ENCODE results near the gene KATNIP.

KATNIP gene

DNA sequence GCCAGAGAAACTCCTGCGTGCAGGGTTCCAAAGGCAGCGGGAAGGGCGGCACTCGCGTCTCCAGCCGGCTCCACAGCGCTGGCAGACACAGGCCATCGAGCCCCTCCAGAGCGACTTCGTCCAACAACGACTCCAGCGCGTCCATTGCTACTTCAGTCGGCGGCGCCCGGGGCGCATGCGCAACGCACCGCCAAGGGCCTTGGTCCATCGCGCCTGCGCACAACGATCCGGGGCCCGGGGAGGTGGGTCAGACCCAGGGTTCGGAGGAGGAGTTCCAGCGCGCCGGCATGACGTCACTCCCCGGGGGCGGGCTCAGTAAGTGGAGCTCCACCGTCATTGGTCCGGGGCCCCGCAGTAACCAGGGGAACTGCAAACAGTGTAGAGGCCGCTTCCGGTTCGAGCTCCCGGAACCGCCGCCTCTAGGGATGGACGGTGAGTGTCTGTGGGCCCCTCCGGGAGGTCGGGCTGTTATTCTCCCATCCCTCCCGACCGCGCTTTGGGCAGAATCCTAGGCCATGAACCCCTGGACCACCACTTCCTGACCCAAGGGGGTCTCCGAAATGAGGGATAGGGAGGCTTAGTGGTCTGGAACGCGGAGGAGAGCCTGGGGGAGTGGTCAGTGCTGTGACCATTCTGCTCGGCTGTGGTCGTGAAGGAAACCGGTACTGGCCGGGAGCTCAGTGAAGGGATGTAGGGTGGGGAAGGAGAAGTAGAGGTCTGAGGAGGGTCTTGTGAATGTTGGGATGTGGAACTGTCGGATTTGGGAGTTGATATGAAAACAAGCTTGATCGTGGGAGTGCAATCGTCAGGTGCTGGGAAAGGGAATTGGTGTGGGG lies at the start of gene KATNIP, which contains the start of gene GTF3C1:
KATNIP (plus strand) TSS at position 399 of the 836 bp plus-strand sequence; CDS start at position 426, 27 bp downstream.
GTF3C1 (minus strand) TSS at position 168 of the 836 bp plus-strand sequence; CDS start at position 145, 23 bp downstream.
- peaks cover 23% of the 10 kb centered on the region for H3K36me3 ChIP-seq (ENCODE audit: insufficient read depth, low read depth, low read length)
- no peaks in the 10 kb centered on the region for H3K9me3 ChIP-seq (ENCODE audit: insufficient read depth, low read depth, low read length)
- H3K27ac ChIP-seq (ENCODE audit: low read length): peak within 1 kb of the TSS; percentile 75
- peak within 1 kb of the TSS; percentile 100 for H3K4me3 ChIP-seq (ENCODE audit: low read length)
- no peaks in the 10 kb centered on the region for H3K27me3 ChIP-seq (ENCODE audit: insufficient read depth, low read length)
- H3K4me1 ChIP-seq (ENCODE audit: insufficient read depth, low read length): 0 out of 2 replicates have a peak, but pooled peaks cover 3% of the 10 kb centered on the region
- H3K9ac ChIP-seq (ENCODE audit: low read depth, low read length): peak within 1 kb of the TSS; percentile 97

DNA sequence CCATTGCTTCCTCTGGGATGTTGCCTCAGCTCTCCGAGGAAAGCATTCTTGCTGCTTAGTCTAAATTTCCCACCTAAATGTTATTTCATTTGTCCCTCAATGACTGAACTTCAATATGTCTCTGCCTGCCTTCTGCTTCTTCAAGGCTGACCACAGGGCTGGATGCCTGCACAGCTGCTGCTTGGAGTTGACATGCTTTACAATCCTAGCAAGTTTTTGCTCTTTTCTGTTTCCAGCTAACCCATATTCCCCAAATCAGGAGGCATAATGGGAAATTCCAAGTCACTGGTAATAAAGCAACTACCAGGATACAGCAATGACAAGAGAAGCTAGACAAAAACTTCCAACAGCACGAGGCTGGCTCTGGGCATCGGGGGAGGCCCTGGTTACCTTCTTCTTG lies 49.1 kb upstream of the KATNIP start:
- Histone ChIP-seq H3K27ac (ENCODE audit: low read length) (no peak overlapping the region), H3K27me3 (ENCODE audit: insufficient read depth, low read length) (no peaks in the 10 kb centered on the region), H3K36me3 (ENCODE audit: insufficient read depth, low read depth, low read length) (peaks cover 100% of the 10 kb centered on the region), H3K4me3 (ENCODE audit: low read length) (no peak overlapping the region), H3K9ac (ENCODE audit: low read depth, low read length) (no peak overlapping the region), H3K9me3 (ENCODE audit: insufficient read depth, low read depth, low read length) (no peaks in the 10 kb centered on the region), H3K4me1 (ENCODE audit: insufficient read depth, low read length) (no peaks in the 10 kb centered on the region)

DNA sequence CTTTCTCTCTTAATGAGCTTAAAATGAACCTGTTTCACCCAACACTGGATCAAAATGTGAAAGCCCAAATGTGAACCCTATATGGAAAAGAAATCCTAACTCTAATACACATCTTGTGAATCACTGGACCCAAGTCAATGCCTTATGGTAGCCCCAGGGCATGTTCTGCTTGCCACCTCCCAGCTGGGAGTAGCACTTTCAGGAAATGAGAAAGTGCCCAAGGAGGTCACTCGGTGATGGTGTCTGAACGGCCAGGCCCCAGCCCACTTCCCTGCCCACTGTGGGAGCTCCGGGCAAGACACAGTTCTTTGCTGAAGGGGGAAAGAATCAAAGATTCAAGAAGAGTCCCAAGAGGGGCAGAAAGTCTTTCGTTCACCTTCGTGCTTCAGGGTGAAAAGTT lies 46.3 kb upstream of the KATNIP start:
- Histone ChIP-seq H3K4me3 (ENCODE audit: low read length) (no peak overlapping the region), H3K36me3 (ENCODE audit: insufficient read depth, low read depth, low read length) (peaks cover 100% of the 10 kb centered on the region), H3K27me3 (ENCODE audit: insufficient read depth, low read length) (no peaks in the 10 kb centered on the region), H3K9me3 (ENCODE audit: insufficient read depth, low read depth, low read length) (no peaks in the 10 kb centered on the region), H3K4me1 (ENCODE audit: insufficient read depth, low read length) (no peaks in the 10 kb centered on the region), H3K9ac (ENCODE audit: low read depth, low read length) (no peak overlapping the region), H3K27ac (ENCODE audit: low read length) (no peak overlapping the region)

DNA sequence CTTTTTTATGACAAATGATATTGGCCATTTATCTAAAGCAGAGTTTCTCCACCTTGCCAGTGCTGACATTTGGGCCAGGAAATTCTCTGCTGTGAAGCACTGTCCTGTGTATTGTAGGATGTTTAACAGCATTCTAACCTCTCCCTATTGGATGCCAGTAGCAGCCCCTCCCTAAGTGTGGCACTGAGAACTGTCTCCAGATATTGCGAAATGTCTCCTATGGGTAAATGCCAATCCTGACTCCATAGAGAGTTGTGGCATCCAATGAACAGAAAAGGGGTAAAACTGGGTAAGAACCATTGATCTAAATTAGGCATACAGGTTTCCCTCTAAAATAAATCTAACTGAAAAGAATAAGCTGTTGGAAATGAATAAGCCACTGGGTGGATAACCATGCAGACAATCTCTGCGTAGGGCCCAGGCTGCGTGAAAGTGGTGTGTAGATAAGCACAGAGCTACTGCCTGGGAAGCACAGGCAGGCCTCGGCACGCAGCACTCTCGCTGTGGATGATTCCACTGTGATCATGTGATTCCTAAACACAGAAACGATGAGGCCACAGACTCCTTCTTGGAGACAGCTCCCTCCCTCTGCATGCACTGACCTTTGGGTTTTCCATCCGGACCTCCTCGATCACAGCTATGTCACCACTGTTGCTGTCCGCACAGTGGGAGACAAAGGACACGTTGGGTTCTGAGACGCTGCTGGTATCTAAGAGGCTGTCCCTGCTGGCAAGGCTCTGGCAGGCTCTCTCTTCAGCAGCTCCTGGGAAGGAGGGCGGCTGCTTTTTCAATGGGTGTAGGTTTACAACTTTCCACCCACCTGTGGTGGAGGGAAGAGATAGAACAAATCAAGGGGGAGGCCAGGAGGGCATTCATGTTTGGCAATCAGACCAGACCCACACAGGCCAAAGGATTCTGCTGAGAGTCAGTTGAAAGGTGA lies 44.4 kb upstream of the KATNIP start:
- no peak overlapping the region for H3K4me3 ChIP-seq (ENCODE audit: low read length)
- no peaks in the 10 kb centered on the region for H3K27me3 ChIP-seq (ENCODE audit: insufficient read depth, low read length)
- no peak overlapping the region for H3K9ac ChIP-seq (ENCODE audit: low read depth, low read length)
- no peaks in the 10 kb centered on the region for H3K4me1 ChIP-seq (ENCODE audit: insufficient read depth, low read length)
- no peaks in the 10 kb centered on the region for H3K9me3 ChIP-seq (ENCODE audit: insufficient read depth, low read depth, low read length)
- no peak overlapping the region for H3K27ac ChIP-seq (ENCODE audit: low read length)
- H3K36me3 ChIP-seq (ENCODE audit: insufficient read depth, low read depth, low read length): peaks cover 95% of the 10 kb centered on the region

DNA sequence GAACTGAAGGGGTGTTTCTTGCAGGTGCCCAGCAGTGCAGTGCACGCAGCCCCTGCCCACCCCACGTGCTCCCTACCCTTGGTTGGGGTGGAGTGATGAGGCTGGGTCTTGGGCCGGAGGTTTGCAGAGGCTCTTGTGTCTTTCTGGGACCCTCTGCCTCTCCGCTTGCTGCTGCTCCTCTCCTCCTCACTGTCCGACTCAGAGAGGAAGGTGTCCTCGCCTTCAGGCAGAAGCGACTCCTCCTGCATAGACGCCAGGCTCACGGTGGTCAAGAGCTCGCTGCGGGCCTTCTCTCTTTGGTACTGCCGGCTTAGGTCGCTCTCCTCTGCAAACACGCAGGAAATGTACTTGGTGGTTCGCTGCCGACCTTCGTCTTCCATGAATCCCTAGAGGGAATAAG lies 43.2 kb upstream of the KATNIP start:
- Histone ChIP-seq H3K4me3 (ENCODE audit: low read length) (no peak overlapping the region), H3K27me3 (ENCODE audit: insufficient read depth, low read length) (no peaks in the 10 kb centered on the region), H3K9ac (ENCODE audit: low read depth, low read length) (no peak overlapping the region), H3K4me1 (ENCODE audit: insufficient read depth, low read length) (no peaks in the 10 kb centered on the region), H3K9me3 (ENCODE audit: insufficient read depth, low read depth, low read length) (no peaks in the 10 kb centered on the region), H3K36me3 (ENCODE audit: insufficient read depth, low read depth, low read length) (peaks cover 95% of the 10 kb centered on the region), H3K27ac (ENCODE audit: low read length) (no peak overlapping the region)

DNA sequence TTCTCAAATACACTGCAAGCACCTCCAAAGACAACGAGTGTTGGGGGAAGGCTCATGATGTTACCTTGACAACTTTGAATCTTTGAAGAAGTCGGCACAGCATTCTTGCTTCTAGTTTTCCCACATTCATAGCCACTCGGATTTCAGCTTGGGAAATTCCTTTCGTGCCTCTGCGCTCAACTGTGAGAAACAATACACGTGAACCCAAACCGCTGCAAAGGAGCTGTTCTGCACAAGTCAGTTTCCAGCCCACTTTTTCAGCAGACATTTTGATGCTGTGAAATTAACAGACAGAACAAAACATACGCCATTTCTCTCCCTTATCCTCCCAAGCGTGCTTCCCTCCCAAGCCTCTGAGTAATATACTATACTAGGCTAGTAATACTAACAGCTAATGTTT lies 41.5 kb upstream of the KATNIP start:
- no peaks in the 10 kb centered on the region for H3K27me3 ChIP-seq (ENCODE audit: insufficient read depth, low read length)
- no peaks in the 10 kb centered on the region for H3K9me3 ChIP-seq (ENCODE audit: insufficient read depth, low read depth, low read length)
- H3K4me3 ChIP-seq (ENCODE audit: low read length): no peak overlapping the region
- no peaks in the 10 kb centered on the region for H3K4me1 ChIP-seq (ENCODE audit: insufficient read depth, low read length)
- no peak overlapping the region for H3K9ac ChIP-seq (ENCODE audit: low read depth, low read length)
- H3K27ac ChIP-seq (ENCODE audit: low read length): no peak overlapping the region
- peaks cover 93% of the 10 kb centered on the region for H3K36me3 ChIP-seq (ENCODE audit: insufficient read depth, low read depth, low read length)

DNA sequence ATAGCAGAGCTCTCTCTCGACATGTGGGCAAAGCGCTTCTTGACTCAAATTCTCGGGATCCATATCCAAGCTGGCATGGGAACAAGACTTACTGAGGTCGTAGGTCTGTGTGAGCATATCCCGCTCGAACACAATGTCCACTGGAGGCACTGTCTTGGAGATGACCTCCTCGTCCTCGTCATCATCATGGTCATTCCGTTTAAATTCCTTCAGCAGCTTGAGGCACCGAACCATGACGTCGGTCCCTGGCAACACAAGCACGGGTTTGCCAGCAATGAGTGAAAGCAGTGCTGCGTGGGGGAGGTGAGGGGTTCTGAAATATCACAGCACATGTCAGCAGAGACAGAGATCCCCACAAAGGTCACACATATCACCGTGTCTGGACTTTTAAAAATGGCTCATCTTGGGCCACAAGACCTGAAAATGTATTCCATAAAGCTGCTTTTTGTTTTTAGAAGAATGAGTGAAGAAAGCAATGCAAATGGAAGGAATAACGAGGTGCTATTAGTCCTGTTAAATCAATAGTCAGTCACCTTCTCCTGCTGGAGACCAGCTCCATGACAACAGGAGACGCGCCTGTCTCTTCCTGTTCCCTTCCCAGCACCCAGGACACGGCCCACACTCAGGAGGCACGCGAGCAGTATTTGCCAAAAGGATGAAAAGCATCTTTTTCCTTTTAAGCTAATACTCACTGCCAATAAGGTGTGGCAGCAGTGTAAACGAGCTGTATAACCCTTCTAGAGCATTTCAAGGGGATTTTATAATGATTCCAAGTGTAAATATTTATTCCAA lies 38.1 kb upstream of the KATNIP start:
- Histone ChIP-seq H3K27me3 (ENCODE audit: insufficient read depth, low read length) (no peaks in the 10 kb centered on the region), H3K4me1 (ENCODE audit: insufficient read depth, low read length) (no peaks in the 10 kb centered on the region), H3K9ac (ENCODE audit: low read depth, low read length) (no peak overlapping the region), H3K4me3 (ENCODE audit: low read length) (no peak overlapping the region), H3K36me3 (ENCODE audit: insufficient read depth, low read depth, low read length) (peaks cover 70% of the 10 kb centered on the region), H3K9me3 (ENCODE audit: insufficient read depth, low read depth, low read length) (no peaks in the 10 kb centered on the region), H3K27ac (ENCODE audit: low read length) (no peak overlapping the region)

DNA sequence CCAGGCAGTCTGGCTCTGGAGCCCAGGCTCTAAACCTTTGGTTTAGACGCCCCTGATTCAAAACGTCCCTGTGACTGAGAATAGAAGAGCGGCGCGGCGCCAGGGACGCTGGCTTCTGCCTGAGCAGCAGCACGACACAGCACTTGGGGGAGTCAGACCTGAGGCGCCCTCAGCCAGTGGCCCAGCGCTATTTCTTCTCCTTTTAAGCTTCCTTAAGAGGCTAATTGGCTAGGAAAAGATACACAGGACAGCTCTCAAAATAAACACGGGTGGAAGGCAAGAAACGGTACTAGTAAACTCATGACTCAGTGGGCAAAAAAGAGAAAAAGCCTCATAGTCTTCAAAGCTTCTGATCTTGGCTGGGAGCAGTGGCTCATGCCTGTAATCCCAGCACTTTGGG lies 35.1 kb upstream of the KATNIP start:
- Histone ChIP-seq H3K36me3 (ENCODE audit: insufficient read depth, low read depth, low read length) (peaks cover 68% of the 10 kb centered on the region), H3K27ac (ENCODE audit: low read length) (no peak overlapping the region), H3K27me3 (ENCODE audit: insufficient read depth, low read length) (no peaks in the 10 kb centered on the region), H3K4me1 (ENCODE audit: insufficient read depth, low read length) (no peaks in the 10 kb centered on the region), H3K9me3 (ENCODE audit: insufficient read depth, low read depth, low read length) (no peaks in the 10 kb centered on the region), H3K9ac (ENCODE audit: low read depth, low read length) (no peak overlapping the region), H3K4me3 (ENCODE audit: low read length) (no peak overlapping the region)

DNA sequence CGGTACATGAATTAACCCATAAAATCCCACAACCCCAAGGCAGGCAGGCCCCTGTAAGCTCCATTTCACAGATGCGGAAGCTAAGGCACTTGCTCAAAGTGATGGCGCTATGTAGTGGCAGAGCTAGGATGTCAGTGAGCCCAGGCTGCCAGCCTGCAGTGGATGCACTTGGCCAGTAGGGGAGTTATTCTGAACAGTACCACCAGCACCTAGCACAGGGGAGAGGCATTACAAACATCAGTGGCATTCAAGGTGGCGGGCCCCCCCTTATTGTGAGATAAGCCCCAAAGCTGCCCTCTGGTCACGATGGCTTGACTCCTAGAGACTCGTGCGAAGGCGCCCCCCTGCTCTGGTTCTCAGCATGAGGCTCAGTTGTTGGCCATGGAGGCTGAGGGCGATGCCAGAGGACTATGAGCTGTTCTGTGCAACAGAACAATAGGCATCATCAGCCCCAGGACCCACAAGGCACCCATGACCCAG lies 34.0 kb upstream of the KATNIP start:
- H3K9ac ChIP-seq (ENCODE audit: low read depth, low read length): no peak overlapping the region
- no peaks in the 10 kb centered on the region for H3K9me3 ChIP-seq (ENCODE audit: insufficient read depth, low read depth, low read length)
- no peak overlapping the region for H3K4me3 ChIP-seq (ENCODE audit: low read length)
- H3K36me3 ChIP-seq (ENCODE audit: insufficient read depth, low read depth, low read length): peaks cover 60% of the 10 kb centered on the region
- H3K4me1 ChIP-seq (ENCODE audit: insufficient read depth, low read length): no peaks in the 10 kb centered on the region
- no peaks in the 10 kb centered on the region for H3K27me3 ChIP-seq (ENCODE audit: insufficient read depth, low read length)
- no peak overlapping the region for H3K27ac ChIP-seq (ENCODE audit: low read length)

DNA sequence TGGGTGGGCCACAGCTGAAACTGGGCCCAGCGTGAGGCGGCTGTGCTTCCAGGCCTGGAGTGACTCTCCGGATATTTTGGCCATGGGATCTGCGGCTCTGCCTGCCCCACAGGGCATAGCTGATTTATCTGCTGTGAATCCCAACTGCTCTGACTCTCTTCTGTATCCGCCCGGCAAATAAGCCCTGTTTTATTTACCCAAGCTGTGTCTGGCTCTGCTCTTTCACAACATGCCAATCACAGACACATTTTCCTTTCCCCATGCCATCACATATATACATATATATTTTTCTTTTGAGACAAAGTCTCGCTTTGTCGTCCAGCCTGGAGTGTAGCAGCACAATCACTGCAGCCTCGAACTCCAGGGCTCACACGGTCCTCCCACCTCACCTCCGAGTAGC lies 33.6 kb upstream of the KATNIP start:
- no peaks in the 10 kb centered on the region for H3K9me3 ChIP-seq (ENCODE audit: insufficient read depth, low read depth, low read length)
- no peaks in the 10 kb centered on the region for H3K27me3 ChIP-seq (ENCODE audit: insufficient read depth, low read length)
- H3K4me1 ChIP-seq (ENCODE audit: insufficient read depth, low read length): no peaks in the 10 kb centered on the region
- H3K9ac ChIP-seq (ENCODE audit: low read depth, low read length): no peak overlapping the region
- no peak overlapping the region for H3K4me3 ChIP-seq (ENCODE audit: low read length)
- peaks cover 59% of the 10 kb centered on the region for H3K36me3 ChIP-seq (ENCODE audit: insufficient read depth, low read depth, low read length)
- no peak overlapping the region for H3K27ac ChIP-seq (ENCODE audit: low read length)

DNA sequence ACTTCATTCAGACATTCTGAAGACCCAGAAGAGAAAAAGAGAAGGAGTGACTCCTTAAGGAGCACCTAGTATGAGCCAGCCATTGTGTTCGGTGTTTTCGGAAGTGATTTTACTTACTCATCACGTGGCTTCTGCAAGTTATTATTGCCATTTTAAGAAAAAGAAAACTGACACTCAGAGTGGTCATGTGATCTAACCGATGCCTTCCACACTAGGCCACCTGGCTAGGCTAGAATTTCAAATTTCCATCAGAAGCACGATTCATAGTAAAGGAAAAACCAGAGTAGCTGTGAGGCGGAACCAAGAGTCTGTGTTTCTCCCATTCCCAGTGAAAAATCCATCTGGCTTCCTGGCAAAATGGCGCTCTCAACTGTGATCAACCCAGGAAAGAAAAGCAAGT lies 32.3 kb upstream of the KATNIP start:
- no peak overlapping the region for H3K4me3 ChIP-seq (ENCODE audit: low read length)
- no peaks in the 10 kb centered on the region for H3K27me3 ChIP-seq (ENCODE audit: insufficient read depth, low read length)
- H3K9ac ChIP-seq (ENCODE audit: low read depth, low read length): no peak overlapping the region
- no peaks in the 10 kb centered on the region for H3K9me3 ChIP-seq (ENCODE audit: insufficient read depth, low read depth, low read length)
- H3K4me1 ChIP-seq (ENCODE audit: insufficient read depth, low read length): no peaks in the 10 kb centered on the region
- no peak overlapping the region for H3K27ac ChIP-seq (ENCODE audit: low read length)
- H3K36me3 ChIP-seq (ENCODE audit: insufficient read depth, low read depth, low read length): peaks cover 56% of the 10 kb centered on the region
